ENCODE results near the gene CYP4F12. TPM values are rescaled to one million over a fixed set of nuclear protein-coding genes. Genes with fewer than 3 reads are reported as not detected.
"Not testable (repeated sequence)": the region's sequence is repeated elsewhere in the genome, so short reads cannot be mapped to it uniquely, and the experiment has no call there.

CYP4F12 gene
- polyA plus RNA-seq, 5 donors = 5.4 to 12.1 (median 10.7) TPM

- no peak for DNase-seq
These were observed 28.1 kb upstream of the CYP4F12 start for GRCh38 chr19:15644816-15645215.

- DNase-seq = no peak
These were observed 23.4 kb upstream of the CYP4F12 start for GRCh38 chr19:15649526-15649925.

GRCh38 chr19:15650123-15650522, 22.8 kb upstream of the CYP4F12 start:
- DNase-seq = not testable (repeated sequence)

GRCh38 chr19:15651791-15652190, 21.1 kb upstream of the CYP4F12 start:
- DNase-seq = no peak

GRCh38 chr19:15652559-15653278, 20.2 kb upstream of the CYP4F12 start:
- no peak for DNase-seq

- no peak for DNase-seq
These were observed 16.4 kb upstream of the CYP4F12 start for GRCh38 chr19:15656467-15656866.

- DNase-seq = no peak
These were observed 9.6 kb upstream of the CYP4F12 start for GRCh38 chr19:15663247-15663646.

- DNase-seq = no peak
These were observed 6.7 kb upstream of the CYP4F12 start for GRCh38 chr19:15666186-15666585.

- no peak for DNase-seq
These were observed 6.0 kb upstream of the CYP4F12 start for GRCh38 chr19:15666883-15667282.

- DNase-seq = no peak
These were observed 3.4 kb upstream of the CYP4F12 start for GRCh38 chr19:15669440-15669839.

- DNase-seq = no peak
These were observed 3.0 kb upstream of the CYP4F12 start for GRCh38 chr19:15669891-15670290.

GRCh38 chr19:15671237-15671821, 1.6 kb upstream of the CYP4F12 start:
- DNase-seq = no peak

GRCh38 chr19:15671891-15672579, 852 bp upstream of the CYP4F12 start:
- DNase-seq = no peak

- DNase-seq = no peak
These were observed 328 bp downstream of the CYP4F12 start for GRCh38 chr19:15673176-15673654.

- DNase-seq = no peak
These were observed 2.7 kb downstream of the CYP4F12 start for GRCh38 chr19:15675560-15675959.

GRCh38 chr19:15679089-15679488, 6.2 kb downstream of the CYP4F12 start:
- DNase-seq = no peak

- not testable (repeated sequence) for DNase-seq
These were observed 7.0 kb downstream of the CYP4F12 start for GRCh38 chr19:15679865-15680264.

GRCh38 chr19:15680478-15681322, 7.8 kb downstream of the CYP4F12 start:
- no peak for DNase-seq

- DNase-seq = no peak
These were observed 10.5 kb downstream of the CYP4F12 start for GRCh38 chr19:15683411-15683810.

GRCh38 chr19:15684828-15685227, 11.9 kb downstream of the CYP4F12 start:
- no peak for DNase-seq

GRCh38 chr19:15696654-15697194, 23.8 kb downstream of the CYP4F12 start:
- DNase-seq = no peak
